Fibroblast of skin of right quadriceps (primary cell): ENCODE results near the gene CHAT.

ENCODE experiments used
- DNase-seq: peaks from one replicate; pipeline ENCODE4 v3.0.0-alpha.2; 2013

Gene CHAT

DNA sequence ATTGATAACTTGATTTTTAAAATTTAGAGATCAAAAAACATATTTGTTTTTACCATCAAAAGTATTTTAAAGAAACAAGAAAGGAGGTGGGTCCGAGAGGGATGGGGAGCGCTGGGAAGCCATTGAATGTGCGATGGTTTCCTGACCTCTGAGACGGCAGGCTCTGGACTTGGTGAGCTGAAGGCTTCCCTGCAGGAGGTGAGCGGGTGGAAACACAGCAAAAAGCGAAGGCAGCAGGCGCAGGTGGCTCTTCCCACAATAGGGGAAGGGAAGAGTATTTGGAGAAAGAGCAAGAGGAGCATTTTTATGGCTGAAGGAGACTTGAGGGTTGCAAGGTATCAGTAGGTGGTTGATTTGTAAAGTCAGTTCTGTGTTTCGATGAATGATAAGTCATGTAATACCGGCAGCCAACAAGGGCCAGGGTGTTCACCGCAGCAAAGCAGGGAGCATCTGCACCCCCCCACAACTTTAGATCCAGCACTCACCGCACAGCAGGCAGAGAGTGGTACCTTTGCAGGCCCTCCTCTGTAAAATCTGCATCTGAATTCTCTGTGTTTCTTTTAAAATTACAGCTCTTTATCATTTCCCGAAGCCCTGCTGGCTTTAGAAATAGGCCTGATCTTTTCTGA lies 76.2 kb downstream of the CHAT start:
- DNase-seq = no peak

DNA sequence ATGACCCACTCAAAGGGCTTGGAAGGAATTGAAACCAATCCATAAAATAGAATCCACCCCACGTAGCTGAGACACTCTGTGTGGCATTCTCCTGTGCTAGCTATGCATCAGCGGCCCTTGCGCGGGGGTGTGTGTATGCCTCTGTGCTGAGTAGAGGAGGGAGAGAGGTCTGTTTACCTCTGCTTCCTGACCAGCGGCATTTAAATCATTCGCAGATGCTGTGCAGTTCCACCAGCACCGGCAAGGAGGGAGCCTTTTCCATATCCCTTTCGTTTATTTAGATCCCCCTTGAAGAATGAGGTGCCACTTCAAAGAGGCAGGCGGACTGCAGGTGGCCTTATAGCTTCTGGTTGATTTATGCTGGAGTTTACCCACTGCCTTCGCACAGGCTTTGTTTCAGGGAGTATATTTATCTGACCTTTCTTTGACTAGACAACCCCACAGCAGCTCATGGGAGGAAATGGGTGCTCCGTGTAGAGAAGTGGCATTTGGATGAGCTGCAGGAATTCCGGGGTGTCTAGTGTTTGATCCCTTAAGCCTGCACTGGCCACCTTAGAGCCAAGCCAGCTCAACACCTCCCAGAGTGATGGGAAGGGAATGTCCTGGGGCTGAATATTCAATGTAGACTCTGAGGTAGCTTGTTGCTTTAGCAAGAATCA lies 77.0 kb downstream of the CHAT start:
- DNase-seq = no peak

DNA sequence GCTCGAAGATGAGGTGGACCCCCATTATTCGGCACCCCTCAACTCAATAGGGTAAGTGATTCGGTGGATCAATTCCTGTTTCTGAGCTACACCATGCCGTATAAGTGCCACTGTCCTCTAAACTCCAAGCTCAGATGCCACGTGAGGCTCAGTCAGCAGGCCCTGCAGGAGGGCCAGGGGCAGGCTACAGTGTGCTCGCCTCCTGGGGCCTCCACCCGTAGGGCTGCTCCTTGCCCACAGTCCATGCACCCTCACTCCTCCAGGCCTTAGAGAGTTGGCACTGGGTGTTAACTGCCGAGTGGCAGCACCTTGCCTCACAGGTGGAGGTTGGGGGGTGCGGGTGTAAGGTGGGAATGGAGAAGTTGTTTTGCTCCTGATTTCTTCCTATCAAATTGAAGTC lies 77.8 kb downstream of the CHAT start:
- no peak for DNase-seq

DNA sequence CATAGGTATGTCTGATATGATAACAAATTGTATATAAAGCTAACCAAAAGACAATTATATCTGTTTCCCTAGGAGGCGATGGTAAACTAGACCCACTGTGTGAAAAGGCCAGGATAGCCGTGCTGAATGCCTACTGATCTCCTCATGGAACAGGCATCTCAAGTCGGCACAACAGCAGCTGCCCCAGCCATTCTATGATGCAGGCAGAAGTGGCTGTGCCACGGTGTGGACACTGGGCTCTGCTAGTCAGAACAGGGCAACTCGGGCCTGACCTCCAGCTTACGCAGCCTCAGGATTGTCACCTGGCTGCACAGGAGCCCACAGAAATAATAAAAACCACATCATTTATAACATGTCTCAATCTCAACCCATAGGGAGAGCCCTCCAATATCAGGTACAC lies 80.6 kb downstream of the CHAT start:
- no peak for DNase-seq

DNA sequence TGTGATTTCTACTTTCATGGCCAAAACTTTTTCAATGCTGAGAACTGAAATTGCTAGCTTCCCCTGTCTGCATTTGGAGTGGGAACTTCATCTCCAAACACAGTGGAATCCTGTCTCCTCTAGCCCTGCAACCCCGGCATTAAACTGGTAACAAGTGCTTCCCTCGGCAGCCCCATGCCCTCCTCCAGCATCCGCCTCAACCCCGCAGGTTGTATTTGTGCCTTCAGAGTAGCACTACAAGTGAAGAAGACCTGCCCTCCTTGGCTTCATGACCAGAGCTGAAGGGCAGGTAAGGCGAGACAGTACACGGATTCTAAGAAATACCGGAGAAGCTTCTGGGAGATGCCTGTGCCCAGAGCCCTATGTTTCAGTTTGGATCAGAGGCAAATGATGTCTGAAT lies 82.5 kb downstream of the CHAT start:
- DNase-seq = no peak

DNA sequence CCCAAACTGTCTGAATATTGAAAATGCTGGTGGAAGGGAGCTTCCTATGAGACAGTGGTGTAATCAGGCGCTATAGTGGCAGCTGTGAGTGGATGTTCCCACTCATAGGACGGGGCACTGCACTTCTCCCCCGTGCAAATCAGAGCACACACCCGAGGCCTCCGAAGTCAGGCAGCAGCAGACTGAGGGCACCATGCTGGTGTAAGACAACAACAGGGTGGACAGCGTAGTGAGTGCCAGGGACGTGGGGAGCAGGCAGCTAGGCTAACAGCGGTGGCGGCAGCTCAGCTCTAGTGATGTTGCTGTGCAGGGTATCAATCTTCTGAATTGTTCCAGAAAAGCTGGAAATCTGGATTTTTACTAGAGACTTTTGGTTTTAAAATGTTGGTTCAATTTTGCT lies 84.8 kb downstream of the CHAT start:
- DNase-seq = no peak

DNA sequence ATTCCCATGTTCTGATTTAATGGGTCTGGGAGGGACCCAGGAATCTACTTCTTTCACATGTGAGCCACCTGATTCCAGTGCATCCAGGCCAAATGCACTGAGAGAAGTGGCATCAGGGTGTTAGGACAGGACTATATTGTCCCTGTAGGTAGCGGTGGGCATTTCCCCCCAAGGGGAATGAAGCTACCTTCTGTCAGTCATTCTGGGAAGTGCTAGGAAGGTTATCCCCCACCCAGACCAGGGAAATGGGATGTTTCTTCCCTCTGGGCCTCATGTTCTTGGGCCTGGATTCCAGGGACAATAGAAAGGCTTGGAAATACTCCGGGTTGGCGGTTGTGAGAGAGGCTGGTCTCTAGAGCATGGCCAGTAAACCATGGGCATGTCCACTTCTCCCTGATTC lies 86.4 kb downstream of the CHAT start:
- no peak for DNase-seq

DNA sequence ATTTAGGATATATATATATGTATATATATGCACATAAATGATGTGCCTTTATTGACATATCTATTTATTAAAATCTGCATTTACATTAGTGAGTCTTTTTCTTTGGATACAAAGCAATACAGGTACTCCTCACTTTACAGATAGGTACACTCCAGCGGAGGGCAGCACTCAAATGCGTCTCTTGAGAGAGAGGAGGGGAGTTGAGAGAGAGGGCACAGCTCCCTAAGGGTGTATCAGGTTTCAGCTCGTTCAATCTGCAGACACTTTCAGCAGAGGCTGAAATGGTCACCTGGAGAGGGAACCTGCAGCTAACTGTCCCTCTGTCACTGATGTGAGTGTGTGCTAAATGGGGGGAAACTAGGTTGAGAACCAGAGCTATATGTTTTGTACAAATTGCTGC lies 87.2 kb downstream of the CHAT start:
- DNase-seq = no peak

DNA sequence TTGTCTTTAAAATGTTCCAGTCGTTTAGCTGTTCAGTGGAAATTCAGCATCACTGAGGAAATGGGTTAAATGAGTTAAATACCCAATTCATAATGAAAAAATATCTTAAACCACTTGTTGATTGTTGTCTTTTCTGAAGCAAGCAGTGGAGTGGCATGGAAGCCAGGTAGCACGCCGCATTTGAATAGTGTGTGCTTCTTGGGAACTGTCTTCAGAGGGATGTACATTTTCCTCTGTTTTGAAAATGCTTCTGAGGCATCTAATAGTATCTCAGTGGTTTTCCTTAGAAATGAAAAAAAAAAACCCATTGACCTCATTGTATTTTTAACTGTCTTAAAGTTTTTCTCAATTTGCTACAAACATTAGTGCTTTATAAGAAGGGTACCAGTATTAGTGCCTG lies 93.7 kb downstream of the CHAT start:
- no peak for DNase-seq

DNA sequence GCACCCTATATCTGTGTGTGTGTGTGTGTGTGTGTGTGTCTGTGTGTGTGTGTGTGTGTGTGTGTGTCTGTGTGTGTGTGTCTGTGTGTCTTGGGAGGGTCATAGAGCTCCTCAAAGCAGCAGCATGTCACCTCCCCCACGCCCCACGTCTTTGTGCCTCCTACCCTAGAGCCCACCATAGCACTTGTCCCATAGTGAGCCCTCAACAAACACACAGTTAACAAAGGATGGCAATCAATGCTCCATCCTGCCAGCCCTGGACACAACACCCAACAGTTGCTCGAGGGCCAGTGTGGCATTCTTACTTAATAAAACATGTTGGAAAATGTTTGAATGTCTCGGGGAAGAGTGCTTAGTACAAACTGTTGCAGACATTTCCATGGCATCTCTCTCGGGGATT lies 96.1 kb downstream of the CHAT start:
- no peak for DNase-seq

DNA sequence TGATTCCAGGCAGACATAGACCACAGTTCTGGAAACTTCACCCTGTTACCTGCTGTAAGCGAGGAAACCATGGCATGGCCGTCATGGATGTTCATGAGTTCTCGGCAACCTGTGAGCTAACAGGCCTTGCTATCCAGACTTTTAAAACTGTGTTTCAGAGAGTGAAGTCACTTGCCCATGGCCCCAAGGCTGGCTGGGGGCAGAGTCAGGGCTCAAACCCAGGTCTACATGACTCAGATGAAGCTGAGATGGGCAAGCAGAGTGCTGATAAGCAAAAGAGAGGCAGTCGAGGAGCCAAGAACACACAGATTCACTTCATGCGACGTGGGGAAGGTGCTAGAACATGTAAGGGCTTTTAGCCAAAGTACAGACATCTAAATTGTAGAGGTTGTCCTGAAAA lies 97.1 kb downstream of the CHAT start:
- DNase-seq = no peak

DNA sequence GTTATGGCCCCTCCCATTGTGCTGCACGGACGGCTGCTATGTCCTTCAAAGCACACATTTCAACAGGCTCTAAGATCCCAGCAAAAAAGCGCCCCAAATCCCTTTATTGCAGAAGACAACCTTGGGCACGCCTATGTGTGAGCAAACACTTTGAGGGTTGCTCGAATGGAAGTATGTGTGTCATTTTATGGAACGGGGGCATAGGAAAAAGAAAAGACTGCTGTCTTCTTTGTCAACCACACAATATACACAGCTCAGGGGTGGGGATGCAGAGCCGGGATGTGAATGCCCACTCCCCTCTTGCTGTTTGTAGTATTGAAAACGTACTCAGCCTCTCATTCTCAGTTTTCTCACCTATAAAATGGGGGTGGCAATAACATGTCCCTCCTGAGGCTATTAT lies 97.6 kb downstream of the CHAT start:
- no peak for DNase-seq

DNA sequence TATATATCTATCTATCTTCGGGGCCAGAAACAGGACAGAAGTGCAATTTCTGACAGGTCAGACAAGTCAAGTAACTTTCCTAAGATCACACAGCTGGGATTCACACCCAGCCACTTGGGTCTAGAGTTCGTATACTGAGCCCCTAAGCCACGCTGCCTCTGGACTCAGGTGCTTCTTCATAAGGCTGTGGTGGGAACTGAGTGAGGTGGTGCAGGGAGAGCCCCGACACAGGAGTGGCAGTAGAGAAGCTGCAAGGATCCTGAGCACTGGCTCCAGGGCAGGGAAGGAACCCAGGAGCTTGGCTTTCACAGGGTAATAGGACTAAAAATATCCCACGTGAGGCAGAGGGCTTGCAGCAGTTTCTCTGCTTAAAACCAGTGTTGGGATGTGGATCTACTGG lies 99.4 kb downstream of the CHAT start:
- no peak for DNase-seq
